GM20000 (cell line): ENCODE data around the gene IMMP2L.

Experiments used
- DNase-seq: peaks from one replicate; pipeline ENCODE4 v3.0.0; 2012; ENCODE audit warnings: low spot score
- TF ChIP-seq, protein P1 (sequence below): IDR thresholded peaks from 2 replicates; pipeline ENCODE4 v1.5.1; 2012; ENCODE audit warnings: mild to moderate bottlenecking, control low read depth; ENCODE audit errors: extremely low read depth, missing control alignments

The IMMP2L gene

DNA sequence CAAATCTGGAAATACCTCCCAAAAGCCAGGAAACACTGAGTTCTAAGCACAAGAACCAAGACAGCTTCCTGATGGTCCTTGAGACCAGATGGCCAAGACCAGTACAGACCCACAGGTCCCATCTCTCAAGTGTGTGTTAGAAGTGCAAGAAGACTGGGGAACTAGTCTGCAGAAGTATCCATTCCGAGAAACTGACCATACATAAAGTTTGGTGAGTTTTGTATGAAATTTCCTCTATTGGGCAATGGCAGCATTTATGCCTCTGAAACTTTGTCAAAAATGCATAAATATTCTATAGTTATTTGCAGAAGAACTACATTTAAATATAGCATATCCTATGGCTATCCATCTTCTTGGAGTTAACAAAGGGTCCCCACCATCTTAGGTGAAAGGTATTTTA is 333.9 kb downstream of the IMMP2L start:
- TF ChIP-seq, protein P1, sequence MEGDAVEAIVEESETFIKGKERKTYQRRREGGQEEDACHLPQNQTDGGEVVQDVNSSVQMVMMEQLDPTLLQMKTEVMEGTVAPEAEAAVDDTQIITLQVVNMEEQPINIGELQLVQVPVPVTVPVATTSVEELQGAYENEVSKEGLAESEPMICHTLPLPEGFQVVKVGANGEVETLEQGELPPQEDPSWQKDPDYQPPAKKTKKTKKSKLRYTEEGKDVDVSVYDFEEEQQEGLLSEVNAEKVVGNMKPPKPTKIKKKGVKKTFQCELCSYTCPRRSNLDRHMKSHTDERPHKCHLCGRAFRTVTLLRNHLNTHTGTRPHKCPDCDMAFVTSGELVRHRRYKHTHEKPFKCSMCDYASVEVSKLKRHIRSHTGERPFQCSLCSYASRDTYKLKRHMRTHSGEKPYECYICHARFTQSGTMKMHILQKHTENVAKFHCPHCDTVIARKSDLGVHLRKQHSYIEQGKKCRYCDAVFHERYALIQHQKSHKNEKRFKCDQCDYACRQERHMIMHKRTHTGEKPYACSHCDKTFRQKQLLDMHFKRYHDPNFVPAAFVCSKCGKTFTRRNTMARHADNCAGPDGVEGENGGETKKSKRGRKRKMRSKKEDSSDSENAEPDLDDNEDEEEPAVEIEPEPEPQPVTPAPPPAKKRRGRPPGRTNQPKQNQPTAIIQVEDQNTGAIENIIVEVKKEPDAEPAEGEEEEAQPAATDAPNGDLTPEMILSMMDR = no peak
- DNase-seq = no peak

DNA sequence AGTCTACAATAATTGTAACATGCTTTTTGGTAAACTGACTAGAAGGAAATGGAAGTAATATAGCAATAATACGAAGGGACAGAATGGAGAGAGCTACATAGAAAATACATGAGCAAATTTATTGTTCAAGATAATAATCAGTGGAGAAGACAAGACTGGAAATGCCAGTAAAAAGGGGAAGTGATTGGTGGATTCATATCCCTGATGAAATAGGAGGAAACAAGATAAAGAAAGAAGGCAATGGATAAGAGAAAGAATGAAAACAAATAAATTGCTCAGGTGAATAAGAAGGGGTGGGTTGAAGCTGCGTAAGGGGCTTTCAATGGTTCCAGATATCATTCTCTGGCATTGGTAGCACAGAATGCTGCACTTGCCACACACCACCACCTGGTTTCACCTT is 335.5 kb downstream of the IMMP2L start:
- DNase-seq = no peak
- TF ChIP-seq, protein P1 = no peak

DNA sequence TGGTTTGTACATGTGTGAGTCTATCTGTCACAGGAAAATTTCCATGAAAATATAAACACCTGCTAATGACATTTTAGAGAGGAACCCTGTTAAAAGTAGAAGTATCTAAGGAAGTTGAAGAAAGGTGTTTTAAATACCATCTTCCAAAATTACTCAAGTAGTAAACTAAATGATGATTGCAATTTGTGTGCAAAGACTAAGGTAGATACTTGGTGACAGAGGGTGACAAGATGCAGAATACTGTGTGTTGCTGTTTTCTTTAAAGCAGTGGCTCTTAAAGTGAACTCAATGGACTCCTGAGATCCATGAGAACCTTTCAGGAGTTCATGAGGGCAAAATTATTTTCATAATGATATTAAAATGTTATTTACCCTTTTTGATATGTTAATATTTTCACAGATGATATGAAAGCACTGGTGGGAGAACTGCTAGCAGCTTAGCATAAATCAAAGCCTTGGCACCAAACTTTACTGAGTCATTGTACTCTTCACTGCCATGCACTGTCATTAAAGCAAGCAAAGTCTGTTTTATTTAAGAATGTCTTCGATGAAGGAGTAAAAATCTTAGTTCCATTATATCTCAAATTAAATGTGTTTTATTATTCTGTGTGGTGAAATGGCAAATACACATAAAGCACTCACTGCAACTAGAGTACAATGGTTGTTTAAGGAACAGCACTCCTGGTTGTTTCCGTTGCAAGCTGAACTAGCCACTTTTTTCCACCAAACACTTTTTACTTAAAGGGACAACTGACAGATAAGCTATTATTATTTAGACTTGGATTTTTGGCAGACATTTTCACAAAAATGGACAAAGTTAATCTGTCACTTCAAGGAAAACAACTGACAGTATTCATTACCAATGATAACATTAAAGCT is 337.7 kb downstream of the IMMP2L start:
- TF ChIP-seq, protein P1 = no peak
- DNase-seq = no peak

DNA sequence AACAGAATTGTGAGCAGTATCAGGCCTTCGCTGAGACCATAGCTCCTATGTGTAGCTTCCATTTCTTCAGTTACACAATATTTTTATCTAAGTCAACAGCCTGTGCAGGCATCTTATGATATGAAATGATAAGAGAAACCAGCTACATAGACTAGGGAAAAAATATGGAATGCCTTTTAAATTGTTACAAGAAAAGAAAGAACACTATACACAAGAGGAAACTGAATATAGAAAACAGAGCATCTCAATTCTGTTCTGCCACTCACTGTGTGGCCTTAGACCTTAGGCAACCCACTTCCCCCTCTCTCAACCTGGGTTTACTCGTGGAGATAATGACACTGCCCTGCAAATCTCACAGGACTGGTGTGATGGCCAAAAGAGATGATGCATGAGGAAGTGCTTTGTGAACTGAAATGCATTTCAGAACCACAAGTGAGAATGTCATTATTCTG is 338.5 kb downstream of the IMMP2L start:
- DNase-seq = no peak
- TF ChIP-seq, protein P1 = no peak

DNA sequence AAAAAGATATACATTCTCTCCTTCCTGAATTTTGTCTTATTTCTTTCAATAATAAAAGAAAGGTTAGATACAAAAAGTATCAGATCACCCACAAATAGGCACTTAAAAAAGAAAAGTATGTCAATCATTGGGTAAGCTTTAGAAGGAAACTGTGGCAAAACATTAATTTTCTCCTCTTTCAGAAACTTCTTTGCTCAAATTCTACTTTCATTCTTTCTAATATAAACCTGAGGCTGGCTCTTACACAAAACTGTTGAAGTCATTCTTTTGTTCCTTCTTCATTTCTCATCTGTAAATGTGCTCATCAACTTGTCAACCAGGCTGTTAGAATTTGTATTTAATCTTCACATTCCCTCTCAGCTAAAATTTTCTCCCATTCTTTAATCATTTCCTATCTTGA is 346.7 kb downstream of the IMMP2L start:
- TF ChIP-seq, protein P1 = no peak
- DNase-seq = no peak

DNA sequence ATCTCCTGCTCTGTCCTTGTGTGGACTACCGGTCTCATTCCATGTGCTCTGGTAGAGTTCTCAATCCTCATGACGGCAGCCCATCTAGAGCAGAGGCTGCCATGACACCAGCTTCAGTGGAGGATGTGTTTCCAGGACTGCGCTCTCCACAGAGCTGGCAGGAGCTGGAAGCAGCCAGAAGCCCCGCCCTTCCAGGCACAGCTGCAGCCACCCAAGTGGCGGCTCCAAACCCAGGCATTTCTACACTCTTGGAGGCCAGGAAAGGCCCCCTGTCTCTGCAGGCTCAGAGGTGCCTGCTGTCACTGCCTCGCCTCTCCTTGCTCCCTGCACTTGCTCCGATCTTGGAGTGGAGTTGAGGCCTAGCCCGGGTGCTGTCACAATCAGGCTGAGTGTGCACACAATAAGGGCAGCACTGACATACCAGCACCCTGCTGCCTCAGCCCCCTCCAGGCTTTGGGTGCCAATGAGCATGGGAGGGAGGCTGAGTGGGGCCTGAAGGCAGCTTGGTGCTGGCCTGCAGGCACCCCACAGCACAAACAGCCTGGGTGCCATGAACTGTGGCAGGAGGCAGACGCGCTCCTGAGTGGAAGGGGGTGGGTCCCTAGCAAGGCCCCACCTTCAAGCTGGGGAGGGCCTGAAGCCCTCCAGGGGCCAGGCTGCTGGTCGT is 349.3 kb downstream of the IMMP2L start:
- TF ChIP-seq, protein P1 = no peak
- DNase-seq = no peak

DNA sequence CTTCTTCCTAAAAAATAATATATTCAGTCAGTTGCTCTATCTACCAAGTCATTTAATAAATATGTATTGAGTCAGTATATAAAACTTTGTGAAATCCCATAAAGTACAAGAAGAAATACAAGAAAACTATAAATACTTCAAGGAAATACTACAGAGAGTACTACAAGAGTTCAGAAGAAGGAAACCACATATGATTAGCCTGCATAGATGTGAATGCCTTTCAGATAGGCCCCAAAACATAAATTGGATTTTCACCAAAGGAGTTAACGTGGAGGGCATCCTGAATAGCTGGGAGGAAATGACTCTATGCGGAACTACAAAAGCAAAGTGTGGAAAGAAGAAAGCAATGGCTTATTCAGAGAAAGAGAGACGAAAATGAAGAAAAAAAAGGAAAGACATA is 351.3 kb downstream of the IMMP2L start:
- no peak for DNase-seq
- TF ChIP-seq, protein P1 = no peak
